ENCODE data around the gene CASP7.

GRCh38 chr10:113739031-113739430, 59.3 kb downstream of the CASP7 start:
- TF ChIP-seq POLR2AphosphoS5 (IDR thresholded peaks at IDR 0.05) (no peak), CTCF (IDR thresholded peaks at IDR 0.05) (no peak), POLR2A (IDR thresholded peaks at IDR 0.05; ENCODE audit: low read depth) (no peak)
